MM.1S (cell line): ENCODE results near the gene PTPN22.

Source experiments
- CTCF ChIP-seq: fragments of 300-600 bp; sonication (generic); IDR thresholded peaks from 2 replicates; pipeline ENCODE4 v1.5.1; 2016; ENCODE audit warnings: antibody characterized with exemption, low read length, mixed read lengths
- EZH2phosphoT487 ChIP-seq: fragments of 300-600 bp; sonication (generic); IDR thresholded peaks from 2 replicates; pipeline ENCODE4 v1.6.1; 2018; ENCODE audit warnings: antibody characterized with exemption, low read length

- TF ChIP-seq CTCF (no peak), EZH2phosphoT487 (no peak)
Measured at GRCh38 chr1:113857776-113858175, 13.7 kb downstream of the PTPN22 start.
